Keratinocyte (primary cell): Measurements from ENCODE around the gene MYMX. TPM values are rescaled to one million over a fixed set of nuclear protein-coding genes. Genes with fewer than 3 reads are reported as not detected.

Experiments used
- DNase-seq: peaks from one replicate; pipeline ENCODE4 v3.0.0-alpha.2; 2011; ENCODE audit warnings: low read depth, missing footprints, low spot score
- FAIRE-seq: peaks from 2 replicates; lab custom pipeline; 2011; peaks lifted over from hg19 to GRCh38; lab: Jason Lieb, UNC
- H2AFZ ChIP-seq: 2 replicates; pipeline ENCODE4 v1.6.0; 2012; ENCODE audit warnings: low read length, control low read depth, inconsistent platforms; ENCODE audit not compliant: control insufficient read depth
- H3K27ac ChIP-seq: 2 replicates; pipeline ENCODE4 v1.5.1; 2011; ENCODE audit warnings: low read length; ENCODE audit not compliant: control insufficient read depth, insufficient read depth
- H3K27me3 ChIP-seq: 3 replicates; pipeline ENCODE4 v1.6.0; 2011; ENCODE audit warnings: low read length; ENCODE audit not compliant: control insufficient read depth, insufficient read depth; ENCODE audit errors: extremely low read depth
- H3K36me3 ChIP-seq, 2 experiments: 2 replicates in 1 of 2; 3 replicates in 1 of 2; pipeline ENCODE4 v1.5.1; 2011; ENCODE audit warnings: low read length in 2 of 2, mild to moderate bottlenecking in 1 of 2; ENCODE audit not compliant: control insufficient read depth in 2 of 2, insufficient read depth in 2 of 2; ENCODE audit errors: extremely low read depth in 1 of 2
- H3K4me1 ChIP-seq: 3 replicates; pipeline ENCODE4 v1.5.1; 2011; ENCODE audit warnings: low read length; ENCODE audit not compliant: control insufficient read depth, insufficient read depth; ENCODE audit errors: extremely low read depth
- H3K4me2 ChIP-seq: 3 replicates; pipeline ENCODE4 v1.6.0; 2011; ENCODE audit warnings: low read depth, low read length; ENCODE audit not compliant: control insufficient read depth, insufficient read depth; ENCODE audit errors: extremely low read depth
- H3K4me3 ChIP-seq, 3 experiments: fragments of 200-600 bp in 1 of 3; sonication (generic) in 1 of 3; 2 replicates in 2 of 3; 3 replicates in 1 of 3; pipeline ENCODE4 v1.5.1; 2011 to 2016; ENCODE audit warnings: low read length in 3 of 3, mild to moderate bottlenecking in 3 of 3, control low read depth in 2 of 3, inconsistent platforms in 1 of 3, low read depth in 1 of 3, mixed read lengths in 1 of 3, mixed run types in 1 of 3, moderate library complexity in 1 of 3; ENCODE audit not compliant: control insufficient read depth in 2 of 3, insufficient read depth in 2 of 3; ENCODE audit errors: extremely low read depth in 1 of 3
- H3K79me2 ChIP-seq: 2 replicates; pipeline ENCODE4 v1.6.0; 2012; ENCODE audit warnings: low read length; ENCODE audit not compliant: control insufficient read depth, insufficient read depth
- H3K9ac ChIP-seq: 3 replicates; pipeline ENCODE4 v1.6.0; 2011; ENCODE audit warnings: low read length; ENCODE audit not compliant: control insufficient read depth, insufficient read depth; ENCODE audit errors: extremely low read depth
- H3K9me1 ChIP-seq: 3 replicates; pipeline ENCODE4 v1.6.0; 2011; ENCODE audit warnings: low read length; ENCODE audit not compliant: control insufficient read depth, insufficient read depth; ENCODE audit errors: extremely low read depth
- H3K9me3 ChIP-seq: 2 replicates; pipeline ENCODE4 v1.5.1; 2012; ENCODE audit warnings: low read depth, low read length; ENCODE audit not compliant: control insufficient read depth
- H4K20me1 ChIP-seq: 3 replicates; pipeline ENCODE4 v1.6.0; 2011; ENCODE audit warnings: low read length; ENCODE audit not compliant: control insufficient read depth, insufficient read depth; ENCODE audit errors: extremely low read depth
- EZH2 ChIP-seq: IDR thresholded peaks from one replicate; pipeline ENCODE4 v1.6.1; 2012; ENCODE audit warnings: inconsistent platforms, mild to moderate bottlenecking, low read length, moderate library complexity
- dilution Hi-C: fragments of 300-500 bp; cut with MboI; formaldehyde crosslinking; loops from one replicate; pipeline ENCODE4 v1.7.0; 2020; ENCODE audit warnings: low sequenced_read_pairs; ENCODE audit not compliant: extremely low pct_ligation_motif_present
- polyA plus RNA-seq, 5 experiments: library from polyadenylated mRNA; depleted of rRNA in 3 of 5; stranded (reverse) in 3 of 5; stranded (forward) in 1 of 5; unstranded in 1 of 5; fragments of >200 nt; gene quantifications; 1 replicate in 1 of 5; 2 replicates in 3 of 5; 3 replicates in 1 of 5; pipeline versions ENCODE4 v1.2.1 to v1.2.3, GENCODE V29; 2011 to 2012; ENCODE audit warnings: missing spikeins in 2 of 5, low read depth in 1 of 5, low replicate concordance in 1 of 5
- TF ChIP-seq, protein P1 (sequence below), 3 experiments: IDR thresholded peaks in 1 of 3; conservative IDR thresholded peaks in 1 of 3; optimal IDR thresholded peaks in 1 of 3; 2 replicates in 2 of 3; 3 replicates in 1 of 3; pipeline versions ENCODE3 to v1.5.1; 2011; ENCODE audit warnings: low read length in 3 of 3, mild to moderate bottlenecking in 3 of 3, moderate library complexity in 2 of 3, control low read depth in 1 of 3, inconsistent platforms in 1 of 3; ENCODE audit not compliant: insufficient read depth in 2 of 3; ENCODE audit errors: extremely low read depth in 1 of 3

Gene MYMX
- polyA plus RNA-seq, 1 donor (not counting 4 experiments of a cell fraction or from before 2014, with no cell fraction given) = 0.09 TPM

- H2AFZ ChIP-seq = peak overlapping the region; percentile 90
- TF ChIP-seq EZH2 = no peak
- TF ChIP-seq, protein P1, sequence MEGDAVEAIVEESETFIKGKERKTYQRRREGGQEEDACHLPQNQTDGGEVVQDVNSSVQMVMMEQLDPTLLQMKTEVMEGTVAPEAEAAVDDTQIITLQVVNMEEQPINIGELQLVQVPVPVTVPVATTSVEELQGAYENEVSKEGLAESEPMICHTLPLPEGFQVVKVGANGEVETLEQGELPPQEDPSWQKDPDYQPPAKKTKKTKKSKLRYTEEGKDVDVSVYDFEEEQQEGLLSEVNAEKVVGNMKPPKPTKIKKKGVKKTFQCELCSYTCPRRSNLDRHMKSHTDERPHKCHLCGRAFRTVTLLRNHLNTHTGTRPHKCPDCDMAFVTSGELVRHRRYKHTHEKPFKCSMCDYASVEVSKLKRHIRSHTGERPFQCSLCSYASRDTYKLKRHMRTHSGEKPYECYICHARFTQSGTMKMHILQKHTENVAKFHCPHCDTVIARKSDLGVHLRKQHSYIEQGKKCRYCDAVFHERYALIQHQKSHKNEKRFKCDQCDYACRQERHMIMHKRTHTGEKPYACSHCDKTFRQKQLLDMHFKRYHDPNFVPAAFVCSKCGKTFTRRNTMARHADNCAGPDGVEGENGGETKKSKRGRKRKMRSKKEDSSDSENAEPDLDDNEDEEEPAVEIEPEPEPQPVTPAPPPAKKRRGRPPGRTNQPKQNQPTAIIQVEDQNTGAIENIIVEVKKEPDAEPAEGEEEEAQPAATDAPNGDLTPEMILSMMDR (optimal IDR thresholded peaks at IDR 0.05 in 1 of 3, IDR thresholded peaks at IDR 0.05 in 1 of 3, conservative IDR thresholded peaks at IDR 0.05 in 1 of 3; ENCODE audit: extremely low read depth in 1 of 3, insufficient read depth in 2 of 3, low read length in 3 of 3) = peak in 1 of 3 experiments; percentile 47
- H4K20me1 ChIP-seq = peaks cover 35% of the 10 kb centered on the region
- dilution Hi-C loops = no loop called here
- peaks cover 19% of the 10 kb centered on the region for H3K4me1 ChIP-seq
- H3K36me3 ChIP-seq = peaks cover 22 to 26% of the 10 kb centered on the region in 2 experiments
- peak overlapping the region; percentile 91 for H3K4me2 ChIP-seq
- DNase-seq = no peak
- no peaks in the 10 kb centered on the region for H3K9me3 ChIP-seq
- H3K9me1 ChIP-seq = peaks cover 5% of the 10 kb centered on the region
- H3K27ac ChIP-seq = peak overlapping the region; percentile 93
- H3K79me2 ChIP-seq = peaks cover 43% of the 10 kb centered on the region
- H3K27me3 ChIP-seq = no peaks in the 10 kb centered on the region
- peak overlapping the region; percentile 97 to 100 (median 99) for H3K4me3 ChIP-seq
- no peak for FAIRE-seq
- H3K9ac ChIP-seq = peak overlapping the region; percentile 100
Measured at GRCh38 chr6:44245912-44246662, 29.4 kb downstream of the MYMX start.

- peaks cover 5% of the 10 kb centered on the region for H3K9me1 ChIP-seq
- peak; percentile 99 for DNase-seq
- dilution Hi-C loops = no loop called here
- H2AFZ ChIP-seq = peak within 1 kb of the TSS; percentile 90
- H3K79me2 ChIP-seq = peaks cover 47% of the 10 kb centered on the region
- peaks cover 39% of the 10 kb centered on the region for H4K20me1 ChIP-seq
- peak within 1 kb of the TSS; percentile 93 for H3K27ac ChIP-seq
- peak within 1 kb of the TSS; percentile 97 to 100 (median 99) for H3K4me3 ChIP-seq
- H3K9ac ChIP-seq = peak within 1 kb of the TSS; percentile 100
- peak; percentile 73 for FAIRE-seq
- TF ChIP-seq, protein P1 (optimal IDR thresholded peaks at IDR 0.05 in 1 of 3, IDR thresholded peaks at IDR 0.05 in 1 of 3, conservative IDR thresholded peaks at IDR 0.05 in 1 of 3; ENCODE audit: extremely low read depth in 1 of 3, insufficient read depth in 2 of 3, low read length in 3 of 3) = no peak
- TF ChIP-seq EZH2 = no peak
- H3K9me3 ChIP-seq = no peaks in the 10 kb centered on the region
- peaks cover 26 to 33% of the 10 kb centered on the region in 2 experiments for H3K36me3 ChIP-seq
- peaks cover 19% of the 10 kb centered on the region for H3K4me1 ChIP-seq
- H3K27me3 ChIP-seq = no peaks in the 10 kb centered on the region
- peak within 1 kb of the TSS; percentile 96 for H3K4me2 ChIP-seq
Measured at GRCh38 chr6:44246663-44247337, 30.1 kb downstream of the MYMX start, which contains the start of gene HSP90AB1. Gene HSP90AB1, plus strand, starts transcription at chr6:44247101. Its CDS starts 1,529 bp downstream, at chr6:44248630.
